SKM-1 (cell line): Measurements from ENCODE around the gene ME3.
"Not testable (repeated sequence)": the region's sequence is repeated elsewhere in the genome, so short reads cannot be mapped to it uniquely, and the experiment has no call there.

Experiments used
- DNase-seq: peaks from one replicate; lab custom pipeline; 2025; ENCODE audit not compliant: unreplicated experiment; lab: John Stamatoyannopoulos, UW

Gene ME3

DNA sequence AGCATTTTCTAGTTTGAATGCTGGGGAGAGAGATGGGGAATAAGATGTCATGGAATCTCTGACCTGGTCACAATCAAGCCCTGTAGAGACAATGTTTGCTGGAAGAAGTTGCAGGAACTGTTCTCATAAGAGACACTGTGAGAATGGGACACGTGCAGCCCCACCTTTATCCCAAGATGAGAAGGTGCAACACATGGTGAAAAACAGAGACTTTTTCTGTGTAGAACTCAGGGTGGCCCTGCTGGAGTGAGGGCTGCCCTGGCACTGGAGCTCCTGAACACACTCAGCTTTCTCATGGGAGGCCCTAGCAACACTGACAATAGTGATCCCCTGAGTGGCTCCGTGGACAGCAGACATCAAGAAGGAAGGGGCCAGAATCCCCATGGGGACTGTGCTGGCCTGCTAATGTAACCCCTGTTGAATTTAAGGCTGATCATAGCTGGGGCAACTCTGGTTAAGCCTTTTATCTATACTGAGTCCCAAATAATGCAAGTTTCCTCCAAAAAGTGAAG lies 106.6 kb downstream of the ME3 start:
- DNase-seq: no peak

- no peak for DNase-seq
Observed at GRCh38 chr11:86565388-86565787, 107.0 kb downstream of the ME3 start.

DNA sequence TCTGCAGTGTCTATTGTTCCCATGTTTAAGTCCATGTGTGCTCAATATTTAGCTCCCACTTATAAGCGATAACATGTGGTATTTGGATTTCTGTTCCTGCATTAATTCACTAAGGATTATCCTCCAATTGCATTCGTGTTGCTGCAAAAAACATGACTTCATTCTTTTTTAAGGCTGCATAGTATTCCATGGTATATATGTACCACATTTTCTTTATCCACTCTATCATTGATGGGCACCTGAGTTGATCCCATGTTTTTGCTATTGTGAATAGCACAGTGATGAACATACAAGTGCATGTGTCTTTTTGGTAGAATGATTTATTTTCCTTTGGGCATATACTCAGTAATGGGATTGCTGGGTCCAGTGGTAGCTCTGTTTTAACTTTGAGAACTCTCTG lies 109.6 kb downstream of the ME3 start:
- DNase-seq: not testable (repeated sequence)

- no peak for DNase-seq
Observed at GRCh38 chr11:86559311-86559945, 113.0 kb downstream of the ME3 start.

DNA sequence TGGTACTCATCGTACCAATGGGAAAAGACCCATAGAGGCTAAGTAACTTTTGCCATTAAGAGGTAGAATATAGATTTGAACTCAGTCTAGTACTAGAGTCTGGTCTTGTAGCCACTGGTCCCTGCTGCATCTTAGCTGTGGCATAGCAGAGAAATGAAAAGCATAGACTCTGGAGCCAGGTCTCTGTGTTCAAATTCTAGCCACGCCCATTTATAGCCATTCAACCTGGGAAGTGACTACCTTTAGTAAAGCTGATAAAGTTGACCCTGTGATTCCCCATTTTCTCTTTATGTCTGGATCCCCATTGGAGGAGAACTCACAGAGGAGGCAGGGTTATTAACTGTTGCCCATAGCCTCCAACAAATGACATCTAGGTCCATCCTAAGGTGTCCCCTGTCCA lies 113.6 kb downstream of the ME3 start:
- DNase-seq: no peak

DNA sequence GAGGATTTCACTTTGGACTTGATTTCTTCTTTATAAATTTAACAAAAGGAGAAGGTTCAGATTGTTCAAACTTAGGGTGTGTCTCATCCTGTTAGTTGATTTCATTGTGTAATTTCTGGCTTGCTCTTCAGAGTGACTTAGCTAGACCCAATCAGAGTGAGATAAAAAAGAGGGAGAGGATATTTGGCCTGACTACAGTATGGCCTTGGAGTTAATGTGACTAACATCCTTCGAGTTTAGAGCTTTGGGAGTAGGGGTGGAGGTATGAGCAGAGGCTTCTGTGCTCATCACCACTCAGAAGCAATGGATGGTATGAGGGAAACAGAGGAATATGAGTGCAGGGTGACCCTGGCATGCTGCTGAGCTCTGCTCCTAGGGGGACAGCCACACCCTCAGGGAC lies 114.2 kb downstream of the ME3 start:
- DNase-seq: no peak

- DNase-seq: no peak
Observed at GRCh38 chr11:86555866-86556265, 116.5 kb downstream of the ME3 start.

GRCh38 chr11:86555401-86555800 lies 117.0 kb downstream of the ME3 start:
- DNase-seq: no peak

- DNase-seq: no peak
Observed at GRCh38 chr11:86553265-86553664, 119.2 kb downstream of the ME3 start.

DNA sequence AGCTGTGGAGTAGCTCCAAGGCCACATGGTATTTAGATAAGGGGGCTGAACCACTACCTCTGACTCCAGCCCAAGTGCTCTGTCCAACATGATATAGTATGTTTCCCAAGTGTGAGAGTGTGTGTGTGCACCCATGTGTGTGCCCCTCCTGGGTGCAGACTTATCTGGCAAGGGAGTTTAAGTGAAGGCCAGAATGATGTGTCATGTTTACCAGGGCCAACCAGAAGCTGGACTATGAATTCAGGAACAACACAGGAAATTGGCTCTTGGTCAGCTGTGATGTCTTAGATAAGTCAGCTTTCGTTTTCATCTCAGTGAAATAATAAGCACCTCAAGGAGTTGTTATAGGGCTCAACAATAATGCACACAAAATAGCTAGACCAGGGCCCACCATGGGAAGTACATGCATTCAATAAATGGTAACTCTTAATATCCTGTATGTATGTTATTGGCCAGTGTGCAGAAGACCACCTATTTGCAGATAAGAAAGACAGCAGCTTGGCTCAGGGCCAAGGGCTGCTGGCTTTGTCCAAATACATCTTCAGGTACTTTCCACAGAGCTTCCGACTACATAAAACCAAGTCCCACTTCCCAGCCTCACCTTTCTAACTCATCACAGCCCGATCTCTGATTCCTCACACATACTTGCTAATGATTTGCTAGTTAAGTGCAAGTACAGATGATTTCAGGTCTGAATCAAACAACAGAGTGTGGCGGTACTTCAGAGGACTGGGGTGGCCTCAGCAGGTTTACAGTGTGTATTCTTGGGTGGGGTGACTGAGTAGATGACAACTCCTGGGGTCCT lies 120.9 kb downstream of the ME3 start:
- DNase-seq: no peak

DNA sequence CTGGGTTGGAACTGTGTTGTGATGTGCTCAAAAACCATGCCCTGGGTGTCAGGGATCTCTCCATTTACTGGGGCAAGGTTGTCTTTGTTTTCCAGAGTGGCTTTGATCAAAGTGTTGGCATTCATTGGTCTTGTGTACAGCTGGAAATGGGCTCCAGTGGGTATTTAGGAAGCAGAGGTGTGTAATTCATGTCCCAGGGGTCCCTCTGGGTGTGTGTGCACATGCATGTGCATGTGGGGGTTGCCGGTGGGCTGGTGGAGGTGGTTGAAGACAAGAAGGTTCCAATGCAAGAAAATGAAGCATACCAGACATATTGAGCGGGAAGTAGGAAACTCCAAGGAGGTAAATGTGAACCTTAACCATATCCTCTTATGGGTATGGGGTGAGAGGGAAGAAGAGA lies 121.7 kb downstream of the ME3 start:
- no peak for DNase-seq

GRCh38 chr11:86548271-86548917 lies 124.0 kb downstream of the ME3 start:
- DNase-seq: no peak

DNA sequence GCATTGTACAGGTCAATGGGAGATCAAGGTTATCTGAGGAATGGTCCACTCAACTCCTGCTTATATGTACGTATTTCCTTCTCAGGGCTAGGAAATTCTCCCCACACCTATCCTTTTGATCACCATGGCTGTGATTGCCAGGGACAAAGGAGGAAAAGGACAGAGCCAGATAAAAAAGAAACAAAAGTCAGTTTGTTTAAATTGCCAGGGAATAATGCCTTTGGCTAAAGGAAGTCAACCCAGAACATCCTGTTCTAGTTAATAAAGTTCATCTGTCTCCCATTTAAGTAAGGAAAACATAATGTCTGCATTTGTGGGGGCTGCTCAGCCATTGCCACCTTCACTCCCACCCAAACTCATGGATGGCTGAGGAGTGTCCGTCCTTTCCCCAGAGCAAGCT lies 124.7 kb downstream of the ME3 start:
- DNase-seq: no peak

DNA sequence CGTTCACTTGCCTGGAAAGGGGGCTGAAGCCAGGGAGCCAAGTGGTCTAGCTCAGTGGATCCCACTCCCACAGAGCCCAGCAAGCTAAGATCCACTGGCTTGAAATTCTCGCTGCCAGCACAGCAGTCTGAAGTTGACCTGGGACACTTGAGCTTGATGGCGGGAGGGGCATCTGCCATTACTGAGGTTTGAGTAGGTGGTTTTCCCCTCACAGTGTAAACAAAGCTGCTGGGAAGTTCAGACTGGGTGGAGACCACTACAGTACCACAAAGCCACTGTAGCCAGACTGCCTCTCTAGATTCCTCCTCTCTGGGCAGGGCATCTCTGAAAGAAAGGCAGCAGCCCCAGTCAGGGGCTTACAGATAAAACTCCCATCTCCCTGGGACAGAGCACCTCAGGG lies 131.1 kb downstream of the ME3 start:
- DNase-seq: not testable (repeated sequence)

DNA sequence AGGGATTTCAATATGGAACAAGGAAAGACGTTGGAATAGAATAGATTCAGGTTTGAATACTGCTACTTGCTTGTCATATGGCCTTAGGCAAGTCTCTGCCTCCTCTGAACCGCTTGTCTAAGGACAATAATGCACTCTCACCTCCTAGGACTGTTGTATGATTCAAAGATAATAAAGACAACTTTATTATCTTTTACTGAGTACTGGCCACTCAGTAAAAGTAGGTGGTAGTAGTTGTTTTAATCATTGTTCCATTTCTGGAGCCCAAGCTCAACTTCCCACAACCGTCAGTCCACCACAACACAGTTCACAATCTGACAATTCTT lies 134.2 kb downstream of the ME3 start:
- no peak for DNase-seq

DNA sequence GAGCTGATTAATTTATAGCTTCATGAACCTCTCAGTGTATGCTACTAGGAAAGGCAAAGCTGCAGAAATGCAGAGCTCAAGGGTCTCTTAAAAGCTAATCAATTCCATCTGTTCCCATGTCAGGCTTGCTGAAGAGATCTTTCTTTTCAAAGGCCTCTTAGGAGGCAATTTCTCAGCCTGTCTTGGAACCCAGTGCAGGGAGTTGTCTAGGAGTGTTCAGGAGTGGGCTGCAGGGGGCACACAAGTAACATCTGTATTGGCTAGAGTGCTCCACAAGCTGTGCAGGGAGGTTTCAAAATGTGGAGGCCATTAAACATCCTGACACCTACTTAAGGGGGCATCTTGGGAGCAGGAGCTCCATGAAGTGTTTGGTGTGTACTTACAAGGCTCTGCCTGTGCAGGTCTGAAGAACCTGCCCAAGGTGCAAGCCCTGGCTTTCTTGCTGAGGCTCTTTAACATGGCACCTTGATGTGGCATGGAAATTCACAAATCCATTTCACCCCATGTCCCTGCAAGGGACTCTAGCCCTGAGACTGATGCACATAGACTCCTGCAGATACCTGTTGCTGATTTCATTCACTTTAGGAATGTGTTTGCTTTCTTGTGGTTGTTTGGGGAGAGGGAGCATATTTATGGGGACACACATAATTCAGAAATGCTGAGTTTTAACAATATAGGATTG lies 134.7 kb downstream of the ME3 start:
- DNase-seq: no peak

GRCh38 chr11:86535773-86536172 lies 136.6 kb downstream of the ME3 start:
- DNase-seq: no peak

- no peak for DNase-seq
Observed at GRCh38 chr11:86524620-86525352, 147.6 kb downstream of the ME3 start.

GRCh38 chr11:86523738-86524619 lies 148.4 kb downstream of the ME3 start:
- no peak for DNase-seq

GRCh38 chr11:86522512-86522911 lies 149.9 kb downstream of the ME3 start:
- DNase-seq: not testable (repeated sequence)
